Right atrium auricular region (tissue), 2 donors: Measurements from ENCODE around the gene PRR16. TPM values are rescaled to one million over a fixed set of nuclear protein-coding genes. Genes with fewer than 3 reads are reported as not detected.

Experiments
- DNase-seq: peaks from one replicate; pipeline ENCODE4 v3.0.0-alpha.2; 2019; ENCODE audit warnings: low spot score
- H3K27ac ChIP-seq, 2 donors: fragments of 200-600 bp; sonication (generic); 1 replicate in 1 of 2; 2 replicates in 1 of 2; pipeline ENCODE4 v1.5.1; 2016 to 2019
- H3K27me3 ChIP-seq, 2 donors: fragments of 200-600 bp; sonication (generic); one replicate each; pipeline versions ENCODE4 v1.5.1 to v1.6.0; 2017 to 2019
- H3K36me3 ChIP-seq: fragments of 200-600 bp; sonication (generic); one replicate; pipeline ENCODE4 v1.5.1; 2016
- H3K4me1 ChIP-seq, 2 donors: fragments of 200-600 bp; sonication (generic); one replicate each; pipeline versions ENCODE4 v1.5.1 to v1.6.0; 2017 to 2019
- H3K4me3 ChIP-seq, 2 donors: fragments of 200-600 bp; sonication (generic); 1 replicate in 1 of 2; 2 replicates in 1 of 2; pipeline ENCODE4 v1.5.1; 2017 to 2019; ENCODE audit warnings: mild to moderate bottlenecking in 1 of 2, moderate library complexity in 1 of 2
- H3K9me3 ChIP-seq, 2 donors: fragments of 200-600 bp; sonication (generic); one replicate each; pipeline ENCODE4 v1.5.1; 2019
- total RNA-seq, 2 donors: library from RNA; depleted of rRNA; stranded (reverse); fragments of >200 nt; gene quantifications; one replicate each; pipeline ENCODE4 v1.1.0, GENCODE V29; 2016
- TF ChIP-seq, protein P1 (sequence below), 2 donors: fragments of 200-600 bp; sonication (generic); IDR thresholded peaks; one replicate each; pipeline ENCODE4 v1.5.1; 2019; ENCODE audit warnings: antibody characterized with exemption in 2 of 2

The PRR16 gene
- total RNA-seq, 2 donors from 2014 or later = 1.7 to 6.3 TPM

DNA sequence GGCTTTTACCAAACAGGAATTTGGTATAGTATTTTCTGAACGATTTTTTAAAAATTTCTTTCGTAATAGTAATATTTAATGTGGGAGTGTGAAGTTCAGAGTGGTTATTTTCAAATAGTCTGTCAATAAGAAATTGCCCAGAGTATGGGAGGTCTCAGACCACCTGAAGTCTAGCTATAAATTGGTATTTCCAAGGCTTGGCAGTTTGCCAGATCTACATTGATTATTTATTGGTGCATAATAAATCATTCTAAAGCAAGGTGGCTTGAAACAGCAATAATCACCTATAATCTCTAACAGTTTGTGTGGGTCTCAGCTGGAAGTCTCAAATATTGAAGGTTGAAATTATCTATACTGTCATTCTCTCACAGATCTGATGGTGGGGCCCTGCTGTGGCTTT, 118.5 kb downstream of the PRR16 start:
- Histone ChIP-seq H3K4me3 (no peak overlapping the region), H3K9me3 (peaks cover 0 to 11% of the 10 kb centered on the region in 2 donors), H3K36me3 (no peaks in the 10 kb centered on the region), H3K4me1 (no peaks in the 10 kb centered on the region), H3K27me3 (no peaks in the 10 kb centered on the region), H3K27ac (no peak overlapping the region)
- DNase-seq = no peak
- TF ChIP-seq, protein P1, sequence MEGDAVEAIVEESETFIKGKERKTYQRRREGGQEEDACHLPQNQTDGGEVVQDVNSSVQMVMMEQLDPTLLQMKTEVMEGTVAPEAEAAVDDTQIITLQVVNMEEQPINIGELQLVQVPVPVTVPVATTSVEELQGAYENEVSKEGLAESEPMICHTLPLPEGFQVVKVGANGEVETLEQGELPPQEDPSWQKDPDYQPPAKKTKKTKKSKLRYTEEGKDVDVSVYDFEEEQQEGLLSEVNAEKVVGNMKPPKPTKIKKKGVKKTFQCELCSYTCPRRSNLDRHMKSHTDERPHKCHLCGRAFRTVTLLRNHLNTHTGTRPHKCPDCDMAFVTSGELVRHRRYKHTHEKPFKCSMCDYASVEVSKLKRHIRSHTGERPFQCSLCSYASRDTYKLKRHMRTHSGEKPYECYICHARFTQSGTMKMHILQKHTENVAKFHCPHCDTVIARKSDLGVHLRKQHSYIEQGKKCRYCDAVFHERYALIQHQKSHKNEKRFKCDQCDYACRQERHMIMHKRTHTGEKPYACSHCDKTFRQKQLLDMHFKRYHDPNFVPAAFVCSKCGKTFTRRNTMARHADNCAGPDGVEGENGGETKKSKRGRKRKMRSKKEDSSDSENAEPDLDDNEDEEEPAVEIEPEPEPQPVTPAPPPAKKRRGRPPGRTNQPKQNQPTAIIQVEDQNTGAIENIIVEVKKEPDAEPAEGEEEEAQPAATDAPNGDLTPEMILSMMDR (IDR thresholded peaks at IDR 0.05) = no peak

DNA sequence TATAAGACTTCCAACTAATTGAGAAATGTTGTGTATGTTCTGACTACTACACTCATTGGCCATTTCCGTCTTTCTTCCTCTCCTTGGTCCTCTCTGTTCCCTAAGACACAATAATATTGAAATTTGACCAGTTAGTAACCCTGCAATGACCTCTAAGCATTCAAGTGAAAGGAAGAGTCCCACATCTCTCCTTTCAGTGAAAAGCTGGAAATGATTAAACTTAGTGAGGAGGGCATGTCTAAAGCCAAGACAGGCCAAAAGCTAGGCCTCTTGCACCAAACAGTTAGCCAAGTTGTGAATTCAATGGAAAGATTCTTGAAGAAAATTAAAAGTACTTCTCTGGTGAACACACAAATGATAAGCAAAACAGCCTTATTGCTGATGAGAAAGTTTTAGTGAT, 122.5 kb downstream of the PRR16 start:
- no peaks in the 10 kb centered on the region for H3K27me3 ChIP-seq
- H3K9me3 ChIP-seq = no peaks in the 10 kb centered on the region
- H3K36me3 ChIP-seq = no peaks in the 10 kb centered on the region
- TF ChIP-seq, protein P1 (IDR thresholded peaks at IDR 0.05) = no peak
- DNase-seq = no peak
- no peak overlapping the region for H3K4me3 ChIP-seq
- no peaks in the 10 kb centered on the region for H3K4me1 ChIP-seq
- H3K27ac ChIP-seq = no peak overlapping the region

DNA sequence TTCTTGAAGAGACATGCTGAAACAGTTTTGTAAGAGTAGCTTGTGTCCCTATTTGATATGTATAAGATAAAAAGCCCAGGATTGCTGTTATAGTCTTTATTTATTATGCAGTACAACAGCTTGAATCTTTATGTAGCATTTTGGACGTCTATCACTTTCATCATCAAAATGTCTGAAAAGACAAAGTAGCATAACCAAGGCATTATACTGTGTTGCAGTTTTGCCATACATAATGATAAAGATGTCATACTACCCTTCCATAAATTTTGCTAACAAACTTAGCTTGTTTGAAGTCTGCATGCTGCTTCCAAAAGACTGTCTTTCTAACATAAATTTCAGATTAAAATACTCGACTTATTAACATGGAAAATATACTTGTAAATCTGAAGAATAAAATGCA, 127.8 kb downstream of the PRR16 start:
- no peaks in the 10 kb centered on the region for H3K27me3 ChIP-seq
- no peaks in the 10 kb centered on the region for H3K4me1 ChIP-seq
- no peaks in the 10 kb centered on the region for H3K36me3 ChIP-seq
- DNase-seq = no peak
- peaks cover 0 to 4% of the 10 kb centered on the region in 2 donors for H3K9me3 ChIP-seq
- H3K27ac ChIP-seq = no peak overlapping the region
- TF ChIP-seq, protein P1 (IDR thresholded peaks at IDR 0.05) = no peak
- no peak overlapping the region for H3K4me3 ChIP-seq

DNA sequence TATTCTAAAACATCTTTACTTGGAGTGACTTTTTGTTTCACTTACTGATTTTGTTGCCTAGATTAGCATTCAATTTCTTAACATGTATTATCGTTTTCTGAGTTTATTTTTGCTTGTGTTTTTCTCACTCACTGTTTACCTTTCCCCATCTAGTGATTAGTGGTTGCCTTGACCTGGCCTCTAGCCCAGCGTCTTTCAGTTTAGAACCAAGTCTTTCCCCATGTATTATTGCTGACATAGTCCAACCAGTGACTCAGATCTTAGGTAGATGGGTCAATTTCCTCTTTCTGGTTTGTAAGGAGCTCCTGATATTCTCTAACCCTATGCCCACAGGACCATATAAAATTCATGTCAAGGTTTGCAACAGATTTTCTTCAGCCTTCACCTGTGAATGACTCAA, 135.5 kb downstream of the PRR16 start:
- H3K27me3 ChIP-seq = no peaks in the 10 kb centered on the region
- TF ChIP-seq, protein P1 (IDR thresholded peaks at IDR 0.05) = no peak
- no peaks in the 10 kb centered on the region for H3K4me1 ChIP-seq
- no peaks in the 10 kb centered on the region for H3K36me3 ChIP-seq
- H3K4me3 ChIP-seq = no peak overlapping the region
- H3K9me3 ChIP-seq = peaks cover 0 to 13% of the 10 kb centered on the region in 2 donors
- no peak for DNase-seq
- H3K27ac ChIP-seq = no peak overlapping the region

DNA sequence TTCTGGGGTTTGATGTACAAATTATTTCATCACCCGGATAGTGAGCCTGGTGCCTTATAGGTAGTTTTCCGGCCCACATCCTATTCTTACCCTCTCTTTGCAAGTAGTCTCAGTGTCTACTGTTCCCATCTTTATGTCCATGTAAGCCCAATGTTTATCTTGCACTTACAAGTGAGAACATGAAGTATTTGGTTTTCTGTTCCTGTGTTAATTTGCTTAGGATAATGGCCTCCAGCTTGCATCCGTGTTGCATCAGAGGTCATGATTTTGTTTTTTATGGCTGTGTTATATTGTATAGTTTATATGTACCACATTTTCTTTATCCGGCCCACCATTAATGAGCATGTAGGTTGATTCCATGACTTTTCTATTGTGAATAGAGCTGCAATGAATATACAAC, 136.5 kb downstream of the PRR16 start:
- DNase-seq = no peak
- no peaks in the 10 kb centered on the region for H3K4me1 ChIP-seq
- H3K27ac ChIP-seq = no peak overlapping the region
- H3K4me3 ChIP-seq = no peak overlapping the region
- no peaks in the 10 kb centered on the region for H3K36me3 ChIP-seq
- no peaks in the 10 kb centered on the region for H3K27me3 ChIP-seq
- TF ChIP-seq, protein P1 (IDR thresholded peaks at IDR 0.05) = no peak
- H3K9me3 ChIP-seq = peaks cover 0 to 13% of the 10 kb centered on the region in 2 donors

DNA sequence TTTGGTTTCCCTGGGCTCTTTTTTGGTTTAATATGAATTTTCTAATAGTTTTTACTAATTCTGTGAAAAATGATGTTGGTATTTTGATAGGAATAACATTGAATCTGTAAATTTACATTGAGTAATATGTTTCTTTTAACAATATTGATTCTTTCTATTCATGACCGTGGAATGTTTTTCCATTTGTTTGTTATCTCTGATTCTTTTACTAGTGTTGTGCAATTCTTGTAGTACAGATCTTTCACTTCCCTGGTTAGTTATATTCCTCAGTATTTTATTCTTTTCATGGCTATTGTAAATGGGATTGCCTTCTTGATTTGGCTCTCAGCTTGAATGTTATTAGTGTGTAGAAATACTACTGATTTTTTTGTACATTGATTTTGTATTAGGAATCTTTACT, 137.9 kb downstream of the PRR16 start:
- Histone ChIP-seq H3K36me3 (no peaks in the 10 kb centered on the region), H3K4me1 (no peaks in the 10 kb centered on the region), H3K27ac (no peak overlapping the region), H3K9me3 (peaks cover 0 to 13% of the 10 kb centered on the region in 2 donors), H3K4me3 (no peak overlapping the region), H3K27me3 (no peaks in the 10 kb centered on the region)
- TF ChIP-seq, protein P1 (IDR thresholded peaks at IDR 0.05) = no peak
- DNase-seq = no peak
